H9 (cell line): ENCODE data around the gene IL1RAP. TPM values are rescaled to one million over a fixed set of nuclear protein-coding genes. Genes with fewer than 3 reads are reported as not detected.

Source experiments
- DNase-seq: peaks from one replicate; pipeline ENCODE4 v3.0.0-alpha.2; 2017
- H2AFZ ChIP-seq: one replicate; pipeline ENCODE4 v1.6.1; 2013; ENCODE audit warnings: mild to moderate bottlenecking, low read length, control low read depth, moderate library complexity
- H2AK5ac ChIP-seq: 2 replicates; pipeline ENCODE4 v1.6.1; 2013; ENCODE audit warnings: low read length, control low read depth, mixed read lengths; ENCODE audit not compliant: insufficient read length
- H2BK120ac ChIP-seq: one replicate; pipeline ENCODE4 v1.6.1; 2013; ENCODE audit warnings: low read depth, mild to moderate bottlenecking, low read length, control low read depth, inconsistent platforms; ENCODE audit not compliant: poor library complexity, severe bottlenecking
- H2BK12ac ChIP-seq: 2 replicates; pipeline ENCODE4 v1.6.1; 2013; ENCODE audit warnings: low read length, control low read depth, mixed read lengths, low read depth; ENCODE audit not compliant: insufficient read length
- H2BK15ac ChIP-seq: 2 replicates; pipeline ENCODE4 v1.6.1; 2013; ENCODE audit warnings: low read depth, low read length, control low read depth
- H2BK20ac ChIP-seq: one replicate; pipeline ENCODE4 v1.6.1; 2013; ENCODE audit warnings: low read depth, mild to moderate bottlenecking, low read length, control low read depth, inconsistent platforms; ENCODE audit not compliant: poor library complexity, severe bottlenecking
- H2BK5ac ChIP-seq: 2 replicates; pipeline ENCODE4 v1.6.1; 2013; ENCODE audit warnings: low read length, control low read depth, mixed read lengths; ENCODE audit not compliant: insufficient read length
- H3K14ac ChIP-seq: 2 replicates; pipeline ENCODE4 v1.6.1; 2013; ENCODE audit warnings: low read length, control low read depth; ENCODE audit not compliant: insufficient read depth
- H3K18ac ChIP-seq: 2 replicates; pipeline ENCODE4 v1.6.1; 2013; ENCODE audit warnings: low read depth, mild to moderate bottlenecking, mixed read lengths, low read length, control low read depth; ENCODE audit not compliant: insufficient read length
- H3K23ac ChIP-seq: 2 replicates; pipeline ENCODE4 v1.6.1; 2013; ENCODE audit warnings: low read length, control low read depth, mixed read lengths, low read depth; ENCODE audit not compliant: insufficient read length
- H3K23me2 ChIP-seq: 2 replicates; pipeline ENCODE4 v1.6.1; 2013; ENCODE audit warnings: low read depth, mild to moderate bottlenecking, mixed read lengths, low read length, control low read depth; ENCODE audit not compliant: insufficient read length, poor library complexity, severe bottlenecking
- H3K27ac ChIP-seq: 2 replicates; pipeline ENCODE4 v1.5.1; 2013; ENCODE audit warnings: low read length, control low read depth, mixed read lengths, low read depth; ENCODE audit not compliant: insufficient read length
- H3K27me3 ChIP-seq: 2 replicates; pipeline ENCODE4 v1.6.1; 2013; ENCODE audit warnings: low read length, control low read depth, inconsistent platforms; ENCODE audit not compliant: insufficient read depth
- H3K4ac ChIP-seq: 2 replicates; pipeline ENCODE4 v1.6.1; 2013; ENCODE audit warnings: low read depth, mild to moderate bottlenecking, control low read depth, inconsistent platforms, low read length, moderate library complexity
- H3K4me1 ChIP-seq: 2 replicates; pipeline ENCODE4 v1.6.1; 2013; ENCODE audit warnings: low read length, control low read depth, inconsistent platforms; ENCODE audit not compliant: insufficient read depth
- H3K4me2 ChIP-seq: 2 replicates; pipeline ENCODE4 v1.6.1; 2013; ENCODE audit warnings: low read length, control low read depth, mixed read lengths; ENCODE audit not compliant: insufficient read length, insufficient read depth
- H3K56ac ChIP-seq: 2 replicates; pipeline ENCODE4 v1.6.1; 2013; ENCODE audit warnings: low read depth, mild to moderate bottlenecking, mixed read lengths, low read length, control low read depth; ENCODE audit not compliant: insufficient read length
- H3K79me1 ChIP-seq: 2 replicates; pipeline ENCODE4 v1.6.1; 2013; ENCODE audit warnings: low read depth, mild to moderate bottlenecking, moderate library complexity, low read length, control low read depth, inconsistent platforms; ENCODE audit not compliant: insufficient read depth, poor library complexity, severe bottlenecking
- H3K79me2 ChIP-seq: 2 replicates; pipeline ENCODE4 v1.6.1; 2013; ENCODE audit warnings: low read length, control low read depth, inconsistent platforms; ENCODE audit not compliant: insufficient read depth
- H3K9ac ChIP-seq: 2 replicates; pipeline ENCODE4 v1.6.1; 2013; ENCODE audit warnings: low read length, control low read depth, mixed read lengths; ENCODE audit not compliant: insufficient read length; ENCODE audit errors: extremely low read depth
- H3K9me3 ChIP-seq: one replicate; pipeline ENCODE4 v1.6.1; 2013; ENCODE audit warnings: low read depth, low read length, inconsistent platforms; ENCODE audit not compliant: control insufficient read depth
- H3T11ph ChIP-seq: one replicate; pipeline ENCODE4 v1.6.1; 2013; ENCODE audit warnings: mild to moderate bottlenecking, low read length, control low read depth, inconsistent platforms
- H4K20me1 ChIP-seq: one replicate; pipeline ENCODE4 v1.6.1; 2013; ENCODE audit not compliant: control insufficient read depth, insufficient read length, insufficient read depth
- H4K5ac ChIP-seq: 2 replicates; pipeline ENCODE4 v1.6.1; 2013; ENCODE audit warnings: low read depth, mild to moderate bottlenecking, mixed read lengths, low read length, control low read depth; ENCODE audit not compliant: insufficient read length
- H4K8ac ChIP-seq: replicated peaks from 2 replicates; pipeline ENCODE4 v1.6.1; 2013; ENCODE audit warnings: low read length, control low read depth, mixed read lengths, low read depth; ENCODE audit not compliant: insufficient read length
- H4K91ac ChIP-seq: 2 replicates; pipeline ENCODE4 v1.6.1; 2013; ENCODE audit warnings: low read depth, mild to moderate bottlenecking, moderate library complexity, mixed read lengths, low read length, control low read depth; ENCODE audit not compliant: insufficient read length
- H3K27ac Mint-ChIP-seq, 3 experiments: 2 replicates in 2 of 3; 3 replicates in 1 of 3; pipeline ENCODE4 v1.8.0; 2020 to 2021; ENCODE audit warnings: mixed read lengths in 3 of 3, mild to moderate bottlenecking in 1 of 3, moderate library complexity in 1 of 3
- H3K27me3 Mint-ChIP-seq: 2 replicates; pipeline ENCODE4 v1.8.0; 2021; ENCODE audit warnings: low read depth, mild to moderate bottlenecking, moderate library complexity, mixed read lengths
- H3K36me3 Mint-ChIP-seq, 3 experiments: 2 replicates in 2 of 3; 3 replicates in 1 of 3; pipeline ENCODE4 v1.8.0; 2020 to 2021; ENCODE audit warnings: low read depth in 3 of 3, mixed read lengths in 3 of 3; ENCODE audit not compliant: insufficient read depth in 1 of 3
- H3K4me1 Mint-ChIP-seq, 2 experiments: 2 replicates each; pipeline ENCODE4 v1.8.0; 2020; ENCODE audit warnings: mixed read lengths in 2 of 2
- H3K4me3 Mint-ChIP-seq, 2 experiments: 2 replicates in 1 of 2; 3 replicates in 1 of 2; pipeline ENCODE4 v1.8.0; 2020 to 2021; ENCODE audit warnings: mild to moderate bottlenecking in 2 of 2, mixed read lengths in 2 of 2, moderate library complexity in 1 of 2
- H3K9me3 Mint-ChIP-seq, 2 experiments: 2 replicates in 1 of 2; 3 replicates in 1 of 2; pipeline ENCODE4 v1.8.0; 2020; ENCODE audit warnings: mild to moderate bottlenecking in 2 of 2, mixed read lengths in 2 of 2, moderate library complexity in 1 of 2
- WGBS: extraction: QIAGEN DNeasy Blood & Tissue Kit; methylation state at CpG from one replicate; pipeline ENCODE4 v1.1.7; 2013; ENCODE audit warnings: missing lambda C conversion rate, low lambda C conversion rate, mixed read lengths; ENCODE audit not compliant: insufficient read length; ENCODE audit errors: extremely low coverage; 5-methylcytosine and 5-hydroxymethylcytosine counted together
- total RNA-seq: library from RNA; stranded (reverse); gene quantifications from 2 replicates; pipeline ENCODE4 v1.2.1, GENCODE V29; 2021
- TF ChIP-seq, protein P1 (sequence below): fragments of 200-600 bp; sonication (generic); conservative IDR thresholded peaks from 3 replicates; pipeline ENCODE4 v1.8.0; 2021; ENCODE audit warnings: antibody characterized with exemption, mild to moderate bottlenecking

The IL1RAP gene
- total RNA-seq, 1 experiment from 2014 or later: 4.6 TPM

DNA sequence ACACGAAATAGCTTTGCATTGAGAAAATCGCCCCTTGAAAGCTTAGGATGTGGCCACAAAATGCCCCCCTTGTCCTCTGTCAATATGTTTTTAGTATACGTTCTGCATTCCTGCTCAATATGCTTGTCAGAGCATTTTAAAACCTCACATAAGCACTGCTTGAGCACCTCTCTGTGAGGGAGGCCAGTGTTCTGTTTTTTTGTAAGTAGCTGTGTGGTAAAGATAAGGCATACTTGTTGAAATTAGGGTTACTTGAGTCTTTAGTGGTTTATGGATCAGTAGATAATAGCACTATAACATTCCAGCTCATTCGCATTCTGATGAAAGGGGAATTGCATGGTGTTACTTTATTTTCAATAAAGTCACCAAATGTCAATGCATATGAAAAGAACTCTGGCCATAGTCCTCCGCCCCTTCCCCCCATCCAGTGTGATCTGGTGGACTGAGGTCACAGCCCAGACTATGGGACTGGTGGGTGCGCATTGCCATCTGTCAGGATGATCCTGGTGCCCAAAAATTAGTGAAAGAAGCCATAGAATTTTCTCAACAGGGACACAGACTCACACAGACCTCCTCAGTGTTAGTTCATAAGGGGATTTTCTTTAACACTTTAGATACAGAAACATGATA lies 33.1 kb downstream of the IL1RAP start:
- TF ChIP-seq, protein P1, sequence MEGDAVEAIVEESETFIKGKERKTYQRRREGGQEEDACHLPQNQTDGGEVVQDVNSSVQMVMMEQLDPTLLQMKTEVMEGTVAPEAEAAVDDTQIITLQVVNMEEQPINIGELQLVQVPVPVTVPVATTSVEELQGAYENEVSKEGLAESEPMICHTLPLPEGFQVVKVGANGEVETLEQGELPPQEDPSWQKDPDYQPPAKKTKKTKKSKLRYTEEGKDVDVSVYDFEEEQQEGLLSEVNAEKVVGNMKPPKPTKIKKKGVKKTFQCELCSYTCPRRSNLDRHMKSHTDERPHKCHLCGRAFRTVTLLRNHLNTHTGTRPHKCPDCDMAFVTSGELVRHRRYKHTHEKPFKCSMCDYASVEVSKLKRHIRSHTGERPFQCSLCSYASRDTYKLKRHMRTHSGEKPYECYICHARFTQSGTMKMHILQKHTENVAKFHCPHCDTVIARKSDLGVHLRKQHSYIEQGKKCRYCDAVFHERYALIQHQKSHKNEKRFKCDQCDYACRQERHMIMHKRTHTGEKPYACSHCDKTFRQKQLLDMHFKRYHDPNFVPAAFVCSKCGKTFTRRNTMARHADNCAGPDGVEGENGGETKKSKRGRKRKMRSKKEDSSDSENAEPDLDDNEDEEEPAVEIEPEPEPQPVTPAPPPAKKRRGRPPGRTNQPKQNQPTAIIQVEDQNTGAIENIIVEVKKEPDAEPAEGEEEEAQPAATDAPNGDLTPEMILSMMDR: no peak
- H3K27ac Mint-ChIP-seq: peak overlapping the region in 2 of 3 experiments; percentile 73 to 92; a peak in 4 of 7 replicates

More for the DNA sequence above, 33.1 kb downstream of the IL1RAP start:
- Histone ChIP-seq H2AFZ (no peak overlapping the region), H3K23ac (no peak overlapping the region), H3K9ac (no peak overlapping the region), H2BK12ac (no peak overlapping the region), H4K91ac (no peak overlapping the region), H2BK120ac (no peak overlapping the region), H3K79me2 (no peaks in the 10 kb centered on the region), H3K18ac (no peak overlapping the region), H3K4me2 (no peak overlapping the region), H2BK20ac (no peak overlapping the region), H3K14ac (no peak overlapping the region), H2AK5ac (no peak overlapping the region), H3K23me2 (no peaks in the 10 kb centered on the region), H3K9me3 (no peaks in the 10 kb centered on the region), H4K5ac (no peak overlapping the region), H3K27me3 (peaks cover 9% of the 10 kb centered on the region), H3K4ac (no peak overlapping the region), H4K8ac (no peak overlapping the region), H3K79me1 (no peaks in the 10 kb centered on the region), H3K56ac (peak overlapping the region; percentile 56), H2BK5ac (no peak overlapping the region), H4K20me1 (no peaks in the 10 kb centered on the region), H2BK15ac (no peak overlapping the region), H3T11ph (no peak overlapping the region), H3K4me1 (peaks cover 5% of the 10 kb centered on the region; the same call in 1 of the 2 replicates), H3K27ac (no peak overlapping the region)
- H3K9me3 Mint-ChIP-seq: no peaks in the 10 kb centered on the region
- H3K4me3 Mint-ChIP-seq: no peak overlapping the region
- no peak for DNase-seq
- peaks cover 0 to 4% (median 1%) of the 10 kb centered on the region in 3 experiments; a peak in 2 of 7 replicates for H3K36me3 Mint-ChIP-seq
- WGBS: no CpG with 5 or more reads among the region's 6 CpGs
- H3K4me1 Mint-ChIP-seq: peaks cover 15 to 29% of the 10 kb centered on the region in 2 experiments
- peaks cover 41% of the 10 kb centered on the region for H3K27me3 Mint-ChIP-seq
